Omental fat pad (tissue), 4 donors: Measurements from ENCODE around the gene H2BW1. TPM values are rescaled to one million over a fixed set of nuclear protein-coding genes. Genes with fewer than 3 reads are reported as not detected.
"Not testable (repeated sequence)": the region's sequence is repeated elsewhere in the genome, so short reads cannot be mapped to it uniquely, and the experiment has no call there.

Source experiments
- ATAC-seq: fragments of 150-250 bp; one replicate; pipeline ENCODE4 v1.9.1; 2016; ENCODE audit warnings: mild to moderate bottlenecking, moderate library complexity; ENCODE audit not compliant: low FRiP score
- DNase-seq: peaks from one replicate; pipeline ENCODE4 v3.0.0-alpha.2; 2019; ENCODE audit warnings: low spot score
- CTCF ChIP-seq, 3 donors: fragments of 450-650 bp; IDR thresholded peaks; one replicate each; pipeline ENCODE4 v1.5.1; 2016 to 2017; ENCODE audit warnings: antibody characterized with exemption in 3 of 3, mild to moderate bottlenecking in 3 of 3, moderate library complexity in 2 of 3
- total RNA-seq, 4 donors: library from RNA; depleted of rRNA; stranded (reverse); fragments of >200 nt; gene quantifications; one replicate each; pipeline ENCODE4 v1.1.0, GENCODE V29; 2016

Gene H2BW1
- total RNA-seq, 4 donors from 2014 or later = not detected

DNA sequence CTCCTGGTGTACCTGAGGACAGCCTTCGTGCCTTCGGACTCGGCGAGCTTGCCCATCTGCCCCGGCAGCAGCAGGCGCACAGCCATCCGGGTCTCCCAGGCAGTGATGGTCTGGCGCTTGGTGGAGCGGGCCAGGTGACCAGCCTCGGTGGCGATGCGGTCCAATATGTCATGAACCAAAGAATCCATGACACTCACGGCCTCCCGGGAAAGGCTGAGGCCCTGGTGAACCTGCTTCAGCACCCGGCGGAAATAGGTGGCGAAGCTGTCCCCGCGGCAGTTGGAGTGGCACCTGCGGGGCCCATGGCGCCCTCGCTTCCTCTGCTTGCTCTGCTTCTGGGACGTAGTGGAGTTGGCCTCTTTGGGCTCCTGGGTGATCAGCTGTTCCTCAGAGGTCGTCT is 350 bp downstream of the H2BW1 start:
- ATAC-seq (no peak), DNase-seq (no peak)
- no peak for TF ChIP-seq CTCF (IDR thresholded peaks at IDR 0.05)

DNA sequence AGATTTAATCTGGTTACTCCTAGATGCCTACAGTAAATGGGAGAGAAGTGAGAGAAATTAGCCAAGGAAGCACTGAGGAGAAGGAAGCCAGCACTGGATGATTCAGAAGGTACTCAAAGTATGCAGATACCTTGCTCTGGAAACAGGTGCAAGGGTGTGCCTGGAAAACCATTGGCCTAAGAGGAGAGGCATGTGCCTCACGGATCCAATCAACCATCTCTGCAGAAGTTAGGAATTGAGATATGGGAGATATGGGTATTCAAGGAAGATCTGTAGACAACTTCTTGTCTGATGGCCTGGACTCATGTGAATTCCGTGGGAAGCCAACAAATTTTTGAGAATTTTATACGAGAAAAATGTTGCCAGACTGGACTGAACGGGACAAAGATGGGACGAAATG is 4.7 kb downstream of the H2BW1 start:
- DNase-seq = no peak
- no peak for TF ChIP-seq CTCF (IDR thresholded peaks at IDR 0.05)

GRCh38 chrX:103999234-103999633 is 14.3 kb downstream of the H2BW1 start:
- no peak for ATAC-seq
- no peak for DNase-seq
- TF ChIP-seq CTCF (IDR thresholded peaks at IDR 0.05) = no peak

More for the DNA sequence above, 4.7 kb downstream of the H2BW1 start:
- no peak for ATAC-seq

DNA sequence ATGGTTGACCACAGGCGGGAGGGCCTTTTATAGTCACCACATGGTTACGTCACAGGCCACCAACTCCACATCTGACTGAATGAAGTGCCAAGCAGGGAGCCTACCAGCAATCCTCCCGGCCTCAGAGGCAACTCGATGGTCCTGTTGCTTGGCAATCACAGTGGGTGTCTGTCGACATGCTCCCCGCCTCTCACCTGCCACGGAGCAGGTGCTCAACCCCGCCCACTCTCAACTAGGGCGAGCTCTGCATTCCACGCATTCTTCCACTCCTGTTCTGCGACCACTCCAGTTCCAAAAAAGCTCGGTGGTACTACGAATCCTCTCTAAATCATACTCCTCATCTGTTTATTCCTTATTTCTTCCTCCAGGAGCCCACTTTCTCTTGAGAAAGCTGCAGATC is 30.0 kb downstream of the H2BW1 start:
- ATAC-seq, DNase-seq: not testable (repeated sequence)

GRCh38 chrX:103962411-103963278 is 50.9 kb downstream of the H2BW1 start, which contains the start of gene TMSB15B:
Gene TMSB15B (plus strand): TSS chrX:103962627.
- ATAC-seq = peak; percentile 78
- not testable (repeated sequence) for DNase-seq

Other genes starting within 250 kb of the H2BW1 start
- gene PLP1, start 236.9 kb downstream of the H2BW1 start, total RNA-seq = 10 to 100 TPM in 1 of 4 donors, 1 to 10 TPM in 1, under 1 TPM in 2; 0.38 to 18.8 (median 1.4) TPM
- gene RAB9B, start 181.5 kb downstream of the H2BW1 start, total RNA-seq = 1 to 10 TPM in 1 of 4 donors, under 1 TPM in 3; 0.50 to 3.9 (median 0.76) TPM
- gene TMSB15B, start 51.1 kb downstream of the H2BW1 start, total RNA-seq = 1 to 10 TPM in 2 of 4 donors, under 1 TPM in 2; 0.46 to 3.9 (median 1.2) TPM
- gene H2BW2, start 26.2 kb upstream of the H2BW1 start, total RNA-seq = not detected
- gene TMSB15C, start 62.5 kb upstream of the H2BW1 start, total RNA-seq = 1 to 10 TPM in 2 of 4 donors, under 1 TPM in 2; 0.60 to 4.9 (median 0.95) TPM
- gene ZCCHC18, start 98.8 kb upstream of the H2BW1 start, total RNA-seq = 1 to 10 TPM in 2 of 4 donors, under 1 TPM in 2; 0.31 to 5.0 (median 1.0) TPM
- gene SLC25A53, start 143.3 kb upstream of the H2BW1 start, total RNA-seq = 10 to 100 TPM; 12.9 to 19.9 (median 16.8) TPM
- gene FAM199X, start 152.7 kb upstream of the H2BW1 start, total RNA-seq = 10 to 100 TPM; 24.1 to 52.8 (median 35.9) TPM
- gene ESX1, start 241.2 kb upstream of the H2BW1 start, total RNA-seq = under 1 TPM in 1 of 4 donors, not detected in 3; 0.36 TPM